G401 (cell line): ENCODE data around the gene BRF1. TPM values are rescaled to one million over a fixed set of nuclear protein-coding genes. Genes with fewer than 3 reads are reported as not detected.
"Not testable (repeated sequence)": the region's sequence is repeated elsewhere in the genome, so short reads cannot be mapped to it uniquely, and the experiment has no call there.

ENCODE experiments used
- DNase-seq: peaks from one replicate; pipeline ENCODE4 v3.0.0-alpha.2; 2015; ENCODE audit warnings: low spot score
- in situ Hi-C: cut with HindIII; loops from 2 replicates; pipeline ENCODE4 v1.10.0; 2016; ENCODE audit warnings: low sequenced_read_pairs, mixed read lengths
- total RNA-seq: library from RNA; depleted of rRNA; stranded (reverse); fragments of >200 nt; shearing (Covaris generic); gene quantifications from 2 replicates; pipeline ENCODE4 v1.2.3, GENCODE V29; 2014

BRF1 gene
- total RNA-seq, 1 experiment from 2014 or later = 30.3 TPM

DNA sequence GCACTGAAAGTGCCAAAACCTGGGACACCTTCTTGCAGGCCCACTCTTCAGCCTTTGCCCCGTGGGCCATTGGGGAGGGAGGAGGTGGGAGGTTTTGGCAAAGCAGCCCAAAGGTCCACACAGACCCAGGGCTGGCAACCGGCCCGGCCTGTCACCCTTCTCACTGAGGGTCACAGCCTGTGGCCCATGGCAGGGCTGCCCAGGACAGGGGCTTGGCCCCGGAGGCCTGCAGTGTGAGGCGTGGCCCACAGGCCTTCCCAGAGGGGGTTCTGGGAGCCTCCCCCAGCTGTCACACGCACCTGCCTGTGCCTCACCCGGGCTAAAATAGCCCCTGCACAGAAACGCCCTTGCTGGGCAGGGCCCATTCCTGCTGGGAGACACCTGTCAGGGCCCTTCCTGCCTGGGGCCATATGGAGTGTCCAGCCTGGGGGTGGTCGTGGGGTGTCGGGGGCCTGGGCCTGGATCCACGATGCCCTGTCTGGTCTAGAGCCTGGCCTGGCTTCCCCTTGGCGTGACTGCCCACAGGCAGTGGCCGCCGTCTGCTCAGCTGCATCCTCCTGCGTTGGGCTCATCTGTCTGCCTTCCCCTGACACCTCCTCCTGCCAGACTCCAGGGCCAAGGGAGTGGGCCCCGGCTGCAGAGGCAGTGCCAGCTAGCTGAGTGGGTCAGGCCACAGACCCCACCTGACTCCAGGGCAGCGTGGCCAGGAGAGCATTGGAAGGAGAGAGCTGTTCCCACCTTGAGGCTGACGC is 33.0 kb upstream of the BRF1 start:
- in situ Hi-C loops = no loop called here
- DNase-seq = peak; percentile 8

DNA sequence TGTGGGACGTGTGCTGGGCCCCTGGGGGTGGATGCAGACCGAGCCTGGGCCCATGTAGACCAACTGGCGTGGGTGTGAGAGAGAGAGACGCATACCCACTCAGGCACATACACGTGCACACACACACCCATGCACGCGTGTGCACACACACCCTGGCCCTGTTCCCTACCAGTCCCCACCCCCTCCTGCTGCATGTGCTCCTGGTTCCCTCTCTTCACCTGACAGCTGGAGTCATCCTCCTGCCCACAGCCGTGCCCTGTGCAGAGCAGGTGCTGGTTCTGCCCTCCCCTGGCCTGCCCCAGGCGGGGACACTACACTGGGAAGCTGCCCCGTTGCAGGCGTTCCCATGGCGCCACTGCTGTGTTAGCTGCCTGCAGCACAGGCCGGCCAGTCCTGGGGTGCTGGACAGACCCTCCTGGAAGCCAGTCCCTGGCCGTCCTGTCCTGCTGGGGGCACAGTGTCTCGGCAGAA is 32.3 kb upstream of the BRF1 start:
- in situ Hi-C loops = no loop called here
- no peak for DNase-seq

DNA sequence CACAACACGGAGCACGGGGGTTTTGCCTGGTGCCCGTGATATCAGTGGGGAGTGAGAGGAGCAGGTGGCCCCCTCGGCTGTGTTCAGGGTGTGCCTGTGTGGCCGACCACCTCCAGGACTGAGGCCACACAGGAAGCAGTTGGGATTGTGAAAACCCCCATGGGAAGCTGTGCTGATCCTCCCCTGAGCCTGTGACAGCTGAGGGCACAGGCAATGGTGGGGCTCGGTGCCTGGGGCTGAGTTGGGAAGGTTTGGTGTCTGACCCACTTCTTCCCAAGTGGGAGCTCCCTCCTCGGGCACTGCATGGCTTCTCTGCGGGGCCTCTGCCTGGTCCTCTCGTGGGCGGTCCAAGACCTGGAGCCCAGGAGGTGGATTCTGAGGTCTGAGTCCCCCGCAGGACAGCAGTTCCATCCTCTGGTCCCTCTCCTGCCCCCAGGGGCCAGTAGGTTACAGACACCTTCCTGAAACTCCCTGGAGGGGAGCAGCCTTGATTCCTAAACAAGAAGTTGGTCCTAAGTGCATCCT is 31.6 kb upstream of the BRF1 start:
- in situ Hi-C loops = no loop called here
- no peak for DNase-seq

DNA sequence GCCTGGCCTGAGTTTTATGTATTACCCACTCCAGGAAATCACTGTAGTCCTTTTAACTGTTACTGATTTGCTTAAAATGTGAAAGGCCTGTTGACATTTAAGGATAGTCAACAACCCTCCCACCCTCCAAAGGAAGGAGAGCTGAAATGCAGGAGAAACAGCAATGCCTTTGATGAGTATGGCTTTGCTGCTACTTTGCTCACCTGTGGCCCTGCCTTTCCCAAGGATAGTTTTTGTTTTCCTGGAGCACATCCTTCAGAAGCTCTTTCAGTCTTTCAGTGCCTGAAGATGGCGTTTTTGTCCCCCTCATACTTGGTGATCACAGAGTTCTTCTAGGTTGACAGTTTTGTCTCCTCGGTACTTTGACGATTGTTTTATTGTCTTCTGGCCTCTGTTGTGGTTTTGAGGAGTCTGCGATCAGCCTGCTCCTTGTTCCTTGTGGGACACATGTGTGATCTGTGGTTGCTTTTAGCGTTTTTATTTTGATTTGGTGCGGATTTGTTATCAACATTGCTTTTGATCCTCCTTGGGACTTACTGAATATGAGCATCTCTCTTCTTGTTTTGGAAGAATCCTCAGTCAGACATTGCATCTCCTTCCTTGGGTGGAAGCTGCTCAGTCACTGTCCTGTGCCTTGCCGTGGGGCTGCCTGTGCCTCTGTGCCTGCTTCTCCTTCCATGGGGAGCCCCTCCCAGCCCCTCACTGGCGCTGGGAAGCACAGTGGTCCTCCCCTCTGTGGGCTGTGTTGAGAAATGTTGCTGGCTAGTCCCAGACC is 31.0 kb upstream of the BRF1 start:
- DNase-seq = no peak
- in situ Hi-C loops = no loop called here

DNA sequence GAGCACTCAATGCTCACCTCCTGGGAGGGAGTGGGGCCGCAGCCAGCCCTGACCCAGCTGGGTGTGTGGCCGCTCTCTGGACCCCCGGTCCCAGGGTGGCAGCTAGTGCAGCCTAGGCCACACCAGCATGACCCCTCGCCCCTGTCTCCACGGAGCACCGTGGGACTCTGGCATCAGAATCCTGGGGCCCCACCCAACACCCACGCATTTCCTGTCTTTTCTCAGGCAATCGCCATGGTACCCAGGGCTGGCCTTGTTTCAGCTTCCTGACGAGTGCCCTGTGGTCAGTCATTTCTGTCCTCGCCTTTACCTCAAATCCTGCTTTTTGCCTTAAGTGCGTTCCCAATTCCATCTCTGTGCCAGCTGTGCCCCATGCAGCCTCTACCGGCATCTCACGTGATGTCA is 29.7 kb upstream of the BRF1 start:
- in situ Hi-C loops = no loop called here
- DNase-seq = peak; percentile 11

DNA sequence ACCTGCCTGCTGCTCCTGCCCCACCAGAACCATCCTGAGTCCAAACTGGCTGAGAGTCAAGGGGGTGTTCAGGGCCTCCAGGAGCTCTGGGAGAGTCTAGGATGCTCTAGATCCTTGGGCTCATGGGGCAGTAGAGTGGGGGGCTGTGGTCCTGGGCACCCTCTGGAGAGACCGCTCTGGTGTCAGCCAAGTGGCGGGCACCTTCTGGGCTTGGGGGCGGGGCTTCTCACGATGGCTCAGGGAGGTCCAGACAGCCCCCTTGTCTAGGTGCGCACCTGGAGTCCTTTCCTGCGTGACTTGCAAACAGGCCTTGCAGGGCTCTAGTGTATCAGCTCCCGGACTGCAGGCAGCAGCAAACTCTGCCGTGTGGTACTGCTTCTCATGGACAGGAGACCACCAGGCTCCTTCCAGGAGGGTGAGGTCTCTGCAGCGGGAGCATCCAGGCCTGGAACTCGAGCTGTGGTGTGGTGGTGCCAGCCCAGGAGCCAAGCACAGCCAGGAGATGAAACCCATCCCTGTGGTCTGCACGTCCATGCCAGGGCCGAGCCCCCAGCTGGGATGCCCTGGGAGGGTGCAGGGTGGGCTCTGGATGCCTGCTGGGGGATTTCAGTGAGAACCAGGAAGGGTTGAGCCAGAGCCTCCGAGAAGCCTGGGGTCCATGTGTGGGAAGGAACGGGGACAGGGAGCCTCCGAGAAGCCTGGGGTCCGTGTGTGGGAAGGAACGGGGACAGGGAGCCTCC is 28.8 kb upstream of the BRF1 start:
- DNase-seq = no peak

DNA sequence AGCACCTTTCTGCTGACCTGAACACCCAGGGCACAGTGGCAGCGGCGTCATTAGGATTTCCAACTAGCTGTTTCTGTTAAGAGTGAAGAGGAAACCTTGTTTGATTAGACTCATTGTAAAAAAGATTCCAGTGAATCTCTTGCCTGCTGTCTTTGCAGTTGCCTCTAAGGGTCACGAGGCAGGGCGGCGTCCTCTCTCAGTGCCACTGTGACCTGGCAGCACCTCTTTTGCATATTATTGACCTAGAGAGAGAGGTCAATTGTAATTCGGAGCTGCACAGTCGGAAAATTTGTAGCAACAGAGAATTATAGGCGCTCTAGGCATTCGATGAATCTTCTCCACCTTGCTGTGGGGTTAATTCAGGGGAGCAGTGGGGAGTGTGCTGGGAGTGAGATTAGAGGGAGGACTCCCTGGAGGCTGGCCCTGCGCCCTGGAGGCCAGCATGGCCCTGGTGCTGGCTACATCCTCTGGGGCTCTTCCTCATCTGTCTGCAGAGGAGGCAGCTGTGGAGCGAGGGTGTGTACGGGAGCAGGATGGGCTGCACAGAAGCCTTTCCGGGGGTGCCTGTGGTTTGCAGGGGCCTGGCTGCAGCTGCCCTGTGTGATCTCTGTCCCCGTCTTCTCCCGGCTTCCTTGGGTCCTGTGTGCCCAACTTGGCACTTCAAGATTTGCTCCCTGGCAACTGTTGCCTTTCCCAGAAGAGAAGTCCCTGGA is 28.0 kb upstream of the BRF1 start:
- DNase-seq = peak; percentile 11
- in situ Hi-C loops = no loop called here

More for the DNA sequence above, 28.8 kb upstream of the BRF1 start:
- in situ Hi-C loops = no loop called here

DNA sequence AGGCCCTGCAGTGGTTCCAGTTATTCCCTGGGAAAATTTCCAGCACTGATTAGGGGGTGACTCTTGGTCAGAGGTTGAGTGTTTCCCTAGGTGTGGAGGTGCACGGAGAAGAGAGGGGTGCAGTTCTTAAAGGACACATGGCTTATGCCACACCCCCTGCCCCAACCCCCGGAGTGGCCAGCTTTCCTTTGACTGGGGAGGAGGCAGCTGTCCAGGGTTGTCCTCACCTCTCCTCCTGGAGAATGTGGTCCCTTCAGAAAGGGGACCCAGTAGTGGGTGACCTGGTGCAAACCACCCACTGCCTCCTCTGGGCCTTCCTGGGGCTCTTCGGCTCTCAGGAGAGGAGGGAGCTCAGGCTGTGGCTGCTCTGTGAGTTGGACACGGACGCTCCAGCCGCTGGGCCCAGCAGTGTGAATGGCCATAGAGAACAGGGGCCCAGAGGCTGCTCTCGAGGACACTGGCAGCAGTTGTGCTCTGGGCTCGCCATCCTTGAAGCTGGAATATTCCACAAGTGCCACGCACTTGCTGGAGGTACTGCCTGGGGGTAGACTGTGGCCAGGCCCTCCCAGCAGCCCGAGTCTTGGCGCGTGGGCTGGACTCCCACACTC is 27.4 kb upstream of the BRF1 start:
- DNase-seq = no peak
- in situ Hi-C loops = no loop called here

DNA sequence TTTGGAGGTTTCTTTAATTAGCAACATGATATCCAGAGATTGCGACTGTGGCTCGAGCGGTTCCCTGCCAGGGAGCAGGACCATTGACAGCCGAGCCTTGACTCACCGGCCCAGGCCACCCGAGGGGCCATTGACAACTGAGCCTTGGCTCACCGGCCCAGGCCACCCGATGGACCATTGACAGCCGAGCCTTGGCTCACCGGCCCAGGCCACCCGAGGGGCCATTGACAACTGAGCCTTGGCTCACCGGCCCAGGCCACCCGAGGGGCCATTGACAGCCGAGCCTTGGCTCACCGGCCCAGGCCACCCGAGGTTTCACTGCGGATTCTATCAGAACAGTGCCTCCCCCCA is 26.9 kb upstream of the BRF1 start:
- in situ Hi-C loops, DNase-seq: not testable (repeated sequence)

DNA sequence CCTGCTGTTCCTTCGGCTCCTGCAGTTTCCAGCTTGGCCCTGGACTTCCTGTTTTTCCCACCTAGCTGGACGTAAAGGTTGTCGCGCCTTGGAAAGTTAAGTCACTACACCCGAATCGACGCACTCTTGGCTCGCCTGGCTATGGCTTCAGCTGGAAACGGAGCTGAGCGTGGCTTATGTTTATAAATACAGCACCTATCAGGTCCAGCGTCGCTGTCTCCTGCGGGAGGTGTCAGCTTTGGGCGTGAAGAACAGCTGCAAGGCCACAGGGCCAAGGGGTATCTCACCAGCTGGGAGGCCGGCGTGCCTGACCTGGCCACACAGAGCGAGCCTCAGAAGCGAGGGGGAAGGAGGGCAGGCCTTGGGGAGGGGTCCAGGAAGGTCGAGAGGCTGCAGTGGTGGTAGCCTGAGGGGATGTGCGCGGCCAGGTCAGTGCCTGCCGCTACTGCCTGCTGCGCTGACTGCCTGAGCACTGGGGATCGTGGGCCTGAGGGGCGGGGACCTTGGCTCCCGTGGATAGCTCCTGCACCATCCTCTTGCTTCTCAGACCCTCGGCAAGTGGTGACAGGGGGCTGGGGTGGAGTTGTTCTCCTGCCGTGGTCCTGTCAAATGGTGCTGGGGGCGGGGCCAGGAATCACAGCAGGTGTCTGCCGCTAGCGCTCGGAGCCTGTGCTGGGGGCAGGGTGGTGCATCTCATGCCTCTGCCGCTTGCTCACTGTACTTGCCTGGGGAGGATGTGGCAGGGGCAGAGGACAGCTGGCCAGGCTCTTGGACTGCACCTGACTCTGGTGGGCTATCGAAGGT is 26.3 kb upstream of the BRF1 start:
- in situ Hi-C loops = no loop called here
- peak; percentile 37 for DNase-seq

DNA sequence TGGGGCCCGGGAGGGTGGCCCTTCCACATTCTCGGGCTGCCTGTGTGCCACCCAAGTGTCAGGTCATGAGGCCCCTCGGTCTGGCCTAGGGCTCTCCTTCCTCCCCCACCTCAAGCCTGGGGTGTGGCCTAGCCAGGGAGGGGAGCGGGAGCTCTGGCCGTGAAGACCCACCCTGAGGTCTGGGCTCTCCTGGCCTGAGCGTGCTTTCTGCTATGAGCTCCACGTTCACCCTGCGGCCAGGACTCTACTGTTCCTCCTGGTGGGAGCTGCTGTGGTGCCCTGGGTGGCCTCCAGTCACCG is 25.7 kb upstream of the BRF1 start:
- DNase-seq = no peak
- in situ Hi-C loops = no loop called here

DNA sequence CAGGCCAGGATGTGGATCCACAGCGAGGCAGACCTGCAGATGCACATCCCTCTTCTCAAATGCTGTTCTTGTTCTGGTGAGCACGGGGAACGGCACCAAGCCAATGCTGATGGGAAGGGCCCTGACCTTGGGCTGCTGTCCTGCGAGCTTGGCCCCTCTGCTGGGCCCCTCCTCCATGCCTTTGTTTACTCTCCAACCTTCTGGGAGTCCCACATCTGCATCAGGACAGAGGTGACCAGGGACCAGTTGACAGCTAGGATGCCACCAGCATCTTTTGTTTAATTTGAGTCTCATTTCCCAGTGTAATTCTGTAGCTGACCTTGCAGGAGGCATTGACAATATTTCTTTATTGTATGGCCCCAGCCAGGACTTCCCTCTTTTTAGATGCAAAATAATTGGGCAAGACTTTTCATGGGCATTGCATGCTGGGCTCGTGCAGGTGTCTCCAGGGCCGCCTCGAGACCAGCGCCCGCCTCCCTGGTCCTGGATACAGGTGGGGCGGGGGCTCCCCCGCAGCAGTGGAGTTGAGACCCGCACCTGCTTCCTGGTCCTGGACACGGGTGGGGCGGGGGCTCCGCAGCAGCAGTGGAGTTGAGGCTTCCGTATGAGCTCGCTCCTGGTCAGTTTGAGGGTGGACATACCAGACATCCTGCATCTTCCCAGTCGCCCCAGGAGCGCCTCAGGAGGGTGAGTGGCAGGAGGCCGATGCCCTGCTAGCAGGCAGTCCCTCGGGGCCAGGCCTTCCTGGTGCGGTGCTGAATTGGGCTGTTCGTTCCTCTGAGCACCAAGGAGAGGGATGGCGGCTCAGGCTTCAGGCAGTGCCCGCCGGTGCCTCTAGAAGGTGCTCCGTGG is 25.1 kb upstream of the BRF1 start:
- DNase-seq = no peak
- in situ Hi-C loops = no loop called here

DNA sequence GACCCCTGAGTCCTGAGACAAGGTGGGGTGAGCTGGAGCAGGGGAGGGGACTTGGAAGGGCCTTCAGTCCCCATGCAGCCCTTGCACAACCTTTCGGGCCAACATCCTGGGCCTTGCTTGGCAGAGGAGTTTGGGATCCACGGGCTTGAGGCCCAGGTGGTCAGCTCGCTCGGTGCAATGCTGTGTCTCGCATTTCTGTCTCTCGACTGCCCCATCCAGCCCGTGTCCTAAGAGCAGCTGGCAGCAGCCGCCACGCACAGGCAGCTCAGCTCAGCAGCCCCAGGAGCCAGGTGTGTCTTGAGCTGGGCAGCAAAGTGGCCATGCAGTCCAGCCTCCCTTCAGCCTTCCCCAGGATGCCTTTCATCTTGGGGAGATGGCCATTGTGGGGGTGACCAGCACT is 24.5 kb upstream of the BRF1 start:
- in situ Hi-C loops = no loop called here
- DNase-seq = peak; percentile 19

DNA sequence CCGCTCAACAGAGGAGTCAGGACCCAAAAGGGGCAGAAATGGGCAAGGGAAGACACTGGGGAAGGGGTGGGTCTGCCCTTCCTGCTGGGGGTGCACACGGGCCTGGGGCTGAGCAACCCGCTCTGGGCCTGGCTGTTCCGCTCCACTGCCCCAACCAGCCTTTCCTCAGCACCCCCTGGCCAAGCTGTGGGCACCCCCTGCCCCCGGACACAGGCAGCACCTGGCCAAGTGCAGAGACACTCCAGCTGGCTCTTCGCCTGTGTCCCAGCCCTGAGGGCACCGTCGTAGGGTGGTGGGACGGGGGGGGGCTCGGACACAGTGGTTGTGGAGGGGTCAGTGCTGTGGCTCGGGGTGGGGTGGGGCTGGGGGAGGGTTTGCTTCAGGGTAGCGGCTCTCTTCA is 24.1 kb upstream of the BRF1 start:
- in situ Hi-C loops = no loop called here
- no peak for DNase-seq

DNA sequence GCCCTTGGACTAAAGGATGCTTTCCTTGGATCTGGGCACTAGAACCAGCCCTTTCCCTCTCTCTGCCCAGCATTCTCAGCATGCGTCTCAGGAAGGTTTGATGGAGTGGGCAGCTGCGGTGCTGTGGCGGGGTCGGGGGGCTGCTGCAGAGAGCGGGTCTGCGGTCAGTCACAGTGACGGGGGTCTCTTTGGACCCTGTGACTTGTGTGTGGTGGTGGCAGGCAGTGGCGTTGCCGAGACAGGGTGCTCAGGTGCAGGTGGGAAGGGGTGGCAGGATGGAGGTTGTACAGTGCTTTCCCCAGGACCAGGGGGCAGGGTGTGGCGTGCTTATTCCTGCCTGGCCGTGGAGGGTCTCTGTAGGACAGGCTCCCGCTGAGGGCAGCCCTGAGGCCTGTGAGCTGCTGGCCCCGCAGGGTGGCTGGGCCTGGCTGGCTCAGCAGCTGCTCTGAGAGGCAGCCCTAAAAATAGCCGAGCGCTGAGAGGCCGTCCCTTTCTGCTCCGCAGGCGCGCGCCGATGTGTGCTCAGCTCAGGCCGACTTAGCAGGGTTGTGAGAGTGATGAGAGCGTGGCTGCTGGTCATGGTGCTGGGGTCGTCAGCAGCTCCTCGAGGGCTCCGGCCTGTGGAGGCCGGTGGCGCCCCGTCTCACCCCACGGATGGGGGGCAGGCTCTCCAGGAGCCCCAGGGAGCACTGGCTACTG is 23.4 kb upstream of the BRF1 start:
- DNase-seq = peak; percentile 87
- in situ Hi-C loops = no loop called here

DNA sequence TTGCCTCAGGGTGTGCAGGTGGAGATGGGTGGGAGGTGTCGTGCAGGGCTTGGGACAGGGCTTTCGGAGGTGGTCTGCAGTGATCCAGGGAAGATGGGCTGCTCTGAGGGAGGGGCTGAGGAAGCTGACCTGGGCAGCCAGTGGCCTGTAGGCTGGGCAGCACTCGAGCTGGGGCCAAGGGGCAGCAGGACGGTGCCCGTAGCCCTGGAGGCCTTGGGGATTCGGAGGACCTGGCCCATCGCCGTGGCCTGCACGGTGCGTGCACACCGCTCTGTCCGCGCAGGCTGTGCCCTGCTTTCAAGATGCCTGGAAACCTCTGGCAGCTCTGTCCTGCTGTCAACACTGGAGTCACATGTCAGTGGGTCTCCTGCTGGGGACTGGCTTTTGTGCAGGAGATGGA is 22.9 kb upstream of the BRF1 start:
- DNase-seq = peak; percentile 24

More for the DNA sequence above, 22.9 kb upstream of the BRF1 start:
- in situ Hi-C loops = no loop called here
